ENCODE measurements around the gene AGBL4. TPM values are rescaled to one million over a fixed set of nuclear protein-coding genes. Genes with fewer than 3 reads are reported as not detected.
"Not testable (repeated sequence)": the region's sequence is repeated elsewhere in the genome, so short reads cannot be mapped to it uniquely, and the experiment has no call there.

The AGBL4 gene
- total RNA-seq, 1 donor from 2014 or later = not detected

- H3K27ac ChIP-seq = no peak overlapping the region
- intact Hi-C loops (cut with DNase I) = no loop called here
- H3K4me1 ChIP-seq = no peaks in the 10 kb centered on the region
- no peaks in the 10 kb centered on the region for H3K36me3 ChIP-seq
- H3K27me3 ChIP-seq = no peaks in the 10 kb centered on the region
- peaks cover 0 to 7% of the 10 kb centered on the region in 2 donors for H3K9me3 ChIP-seq
- no peak for TF ChIP-seq CTCF (IDR thresholded peaks at IDR 0.05)
- no peak for DNase-seq (ENCODE audit: low spot score in 2 of 2)
- no peak overlapping the region for H3K4me3 ChIP-seq
Measured at GRCh38 chr1:49028396-49028795, 995.4 kb downstream of the AGBL4 start.

GRCh38 chr1:49026230-49026811, 997.4 kb downstream of the AGBL4 start:
- Histone ChIP-seq H3K27me3 (no peaks in the 10 kb centered on the region), H3K4me1 (no peaks in the 10 kb centered on the region), H3K36me3 (no peaks in the 10 kb centered on the region), H3K9me3 (peaks cover 0 to 7% of the 10 kb centered on the region in 2 donors), H3K4me3 (no peak overlapping the region), H3K27ac (no peak overlapping the region)
- no peak for TF ChIP-seq CTCF (IDR thresholded peaks at IDR 0.05)
- no peak for DNase-seq (ENCODE audit: low spot score in 2 of 2)
- intact Hi-C loops (cut with DNase I) = no loop called here

- intact Hi-C loops (cut with DNase I) = no loop called here
- Histone ChIP-seq H3K27me3 (no peaks in the 10 kb centered on the region), H3K27ac (no peak overlapping the region), H3K4me3 (no peak overlapping the region), H3K36me3 (no peaks in the 10 kb centered on the region), H3K9me3 (no peaks in the 10 kb centered on the region), H3K4me1 (no peaks in the 10 kb centered on the region)
- DNase-seq (ENCODE audit: low spot score in 2 of 2) = no peak
- no peak for TF ChIP-seq CTCF (IDR thresholded peaks at IDR 0.05)
Measured at GRCh38 chr1:49016030-49016977, 1007.5 kb downstream of the AGBL4 start.

- Histone ChIP-seq H3K4me3 (no peak overlapping the region), H3K27ac (no peak overlapping the region), H3K4me1 (no peaks in the 10 kb centered on the region), H3K36me3 (no peaks in the 10 kb centered on the region), H3K27me3 (no peaks in the 10 kb centered on the region), H3K9me3 (no peaks in the 10 kb centered on the region)
- no peak for DNase-seq (ENCODE audit: low spot score in 2 of 2)
- no peak for TF ChIP-seq CTCF (IDR thresholded peaks at IDR 0.05)
- intact Hi-C loops (cut with DNase I) = no loop called here
Measured at GRCh38 chr1:49013079-49013478, 1010.7 kb downstream of the AGBL4 start.

GRCh38 chr1:49002981-49003380, 1020.8 kb downstream of the AGBL4 start:
- H3K36me3 ChIP-seq; H3K27me3 ChIP-seq; H3K27ac ChIP-seq; DNase-seq (ENCODE audit: low spot score in 2 of 2); intact Hi-C loops (cut with DNase I); H3K4me3 ChIP-seq; H3K4me1 ChIP-seq; H3K9me3 ChIP-seq: not testable (repeated sequence)

- no peaks in the 10 kb centered on the region for H3K27me3 ChIP-seq
- intact Hi-C loops (cut with DNase I) = no loop called here
- DNase-seq (ENCODE audit: low spot score in 2 of 2) = no peak
- H3K36me3 ChIP-seq = no peaks in the 10 kb centered on the region
- no peak overlapping the region for H3K4me3 ChIP-seq
- H3K4me1 ChIP-seq = no peaks in the 10 kb centered on the region
- H3K27ac ChIP-seq = no peak overlapping the region
- no peaks in the 10 kb centered on the region for H3K9me3 ChIP-seq
- no peak for TF ChIP-seq CTCF (IDR thresholded peaks at IDR 0.05)
Measured at GRCh38 chr1:48999321-48999720, 1024.4 kb downstream of the AGBL4 start.
